Osteocyte (in vitro differentiated cells): ENCODE measurements around the gene TADA2B. TPM values are rescaled to one million over a fixed set of nuclear protein-coding genes. Genes with fewer than 3 reads are reported as not detected.

ENCODE experiments used
- DNase-seq: peaks from one replicate; pipeline ENCODE4 v3.0.0; 2021; ENCODE audit warnings: mixed read lengths; ENCODE audit not compliant: unreplicated experiment; ENCODE audit errors: extremely low spot score
- H3K27ac Mint-ChIP-seq: one replicate; pipeline ENCODE4 v1.8.0; 2021; ENCODE audit warnings: mild to moderate bottlenecking, mixed read lengths; ENCODE audit not compliant: unreplicated experiment
- H3K27me3 Mint-ChIP-seq: one replicate; pipeline ENCODE4 v1.8.0; 2021; ENCODE audit warnings: mixed read lengths; ENCODE audit not compliant: unreplicated experiment
- H3K36me3 Mint-ChIP-seq: one replicate; pipeline ENCODE4 v1.8.0; 2021; ENCODE audit warnings: mixed read lengths; ENCODE audit not compliant: unreplicated experiment
- H3K4me1 Mint-ChIP-seq: one replicate; pipeline ENCODE4 v1.8.0; 2021; ENCODE audit warnings: mixed read lengths; ENCODE audit not compliant: unreplicated experiment
- H3K4me3 Mint-ChIP-seq: one replicate; pipeline ENCODE4 v1.8.0; 2021; ENCODE audit warnings: mild to moderate bottlenecking, moderate library complexity, mixed read lengths; ENCODE audit not compliant: unreplicated experiment
- H3K9me3 Mint-ChIP-seq: one replicate; pipeline ENCODE4 v1.8.0; 2021; ENCODE audit warnings: mixed read lengths; ENCODE audit not compliant: unreplicated experiment
- total RNA-seq: library from RNA; stranded (reverse); gene quantifications from 2 replicates; pipeline ENCODE4 v1.2.1, GENCODE V29; 2021
- TF ChIP-seq, protein P1 (sequence below): fragments of 200-600 bp; sonication (generic); IDR thresholded peaks from 2 replicates; pipeline ENCODE4 v1.5.0; 2021; ENCODE audit warnings: antibody characterized with exemption, mild to moderate bottlenecking, moderate library complexity

Gene TADA2B
- total RNA-seq, 1 donor from 2014 or later: 21.4 TPM

DNA sequence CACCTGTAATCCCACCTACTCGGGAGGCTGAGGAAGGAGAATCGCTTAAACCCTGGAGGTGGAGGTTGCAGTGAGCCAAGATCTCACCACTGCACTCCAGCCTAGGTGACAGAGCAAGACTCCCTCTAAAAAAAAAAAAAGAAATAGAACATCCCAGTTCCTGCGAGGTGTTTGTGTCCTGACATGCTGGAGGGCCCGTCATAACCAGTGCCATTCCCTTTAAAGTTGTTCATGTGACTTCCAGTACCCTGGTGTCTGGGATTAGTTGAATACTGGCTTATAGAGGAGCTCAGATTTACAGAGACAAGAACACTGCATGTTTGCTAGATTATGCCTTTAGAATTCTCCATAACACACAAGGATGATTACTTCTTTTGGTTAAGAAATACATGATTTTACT is 37.6 kb upstream of the TADA2B start:
- H3K4me1 Mint-ChIP-seq: no peaks in the 10 kb centered on the region
- no peak overlapping the region for H3K27ac Mint-ChIP-seq
- H3K36me3 Mint-ChIP-seq: peaks cover 37% of the 10 kb centered on the region

DNA sequence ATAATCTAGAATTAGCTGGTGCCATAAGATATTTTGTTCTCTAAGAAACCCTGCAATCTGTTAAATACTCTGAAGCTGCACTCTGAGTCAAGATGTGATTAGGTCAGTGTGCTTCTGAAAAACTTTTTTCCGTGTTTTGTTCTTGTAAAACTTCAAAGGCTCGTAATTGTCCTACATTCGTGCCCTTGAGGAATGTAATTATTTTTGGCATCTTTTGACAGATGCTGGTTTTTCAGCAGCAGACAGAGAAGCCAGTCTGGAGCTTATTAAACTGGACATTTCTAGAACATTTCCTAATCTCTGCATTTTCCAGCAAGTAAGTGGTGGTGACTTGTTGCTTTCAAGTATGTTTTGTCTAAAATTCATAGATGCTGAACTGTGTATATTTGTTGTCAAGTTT is 36.8 kb upstream of the TADA2B start:
- Mint-ChIP-seq H3K36me3 (peaks cover 33% of the 10 kb centered on the region), H3K4me3 (no peak overlapping the region), H3K27me3 (no peaks in the 10 kb centered on the region), H3K27ac (no peak overlapping the region), H3K4me1 (no peaks in the 10 kb centered on the region), H3K9me3 (no peaks in the 10 kb centered on the region)
- no peak for DNase-seq
- TF ChIP-seq, protein P1, sequence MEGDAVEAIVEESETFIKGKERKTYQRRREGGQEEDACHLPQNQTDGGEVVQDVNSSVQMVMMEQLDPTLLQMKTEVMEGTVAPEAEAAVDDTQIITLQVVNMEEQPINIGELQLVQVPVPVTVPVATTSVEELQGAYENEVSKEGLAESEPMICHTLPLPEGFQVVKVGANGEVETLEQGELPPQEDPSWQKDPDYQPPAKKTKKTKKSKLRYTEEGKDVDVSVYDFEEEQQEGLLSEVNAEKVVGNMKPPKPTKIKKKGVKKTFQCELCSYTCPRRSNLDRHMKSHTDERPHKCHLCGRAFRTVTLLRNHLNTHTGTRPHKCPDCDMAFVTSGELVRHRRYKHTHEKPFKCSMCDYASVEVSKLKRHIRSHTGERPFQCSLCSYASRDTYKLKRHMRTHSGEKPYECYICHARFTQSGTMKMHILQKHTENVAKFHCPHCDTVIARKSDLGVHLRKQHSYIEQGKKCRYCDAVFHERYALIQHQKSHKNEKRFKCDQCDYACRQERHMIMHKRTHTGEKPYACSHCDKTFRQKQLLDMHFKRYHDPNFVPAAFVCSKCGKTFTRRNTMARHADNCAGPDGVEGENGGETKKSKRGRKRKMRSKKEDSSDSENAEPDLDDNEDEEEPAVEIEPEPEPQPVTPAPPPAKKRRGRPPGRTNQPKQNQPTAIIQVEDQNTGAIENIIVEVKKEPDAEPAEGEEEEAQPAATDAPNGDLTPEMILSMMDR: no peak

More for the DNA sequence above, 37.6 kb upstream of the TADA2B start:
- DNase-seq: no peak
- no peaks in the 10 kb centered on the region for H3K9me3 Mint-ChIP-seq
- no peak overlapping the region for H3K4me3 Mint-ChIP-seq
- no peaks in the 10 kb centered on the region for H3K27me3 Mint-ChIP-seq
- TF ChIP-seq, protein P1: no peak

DNA sequence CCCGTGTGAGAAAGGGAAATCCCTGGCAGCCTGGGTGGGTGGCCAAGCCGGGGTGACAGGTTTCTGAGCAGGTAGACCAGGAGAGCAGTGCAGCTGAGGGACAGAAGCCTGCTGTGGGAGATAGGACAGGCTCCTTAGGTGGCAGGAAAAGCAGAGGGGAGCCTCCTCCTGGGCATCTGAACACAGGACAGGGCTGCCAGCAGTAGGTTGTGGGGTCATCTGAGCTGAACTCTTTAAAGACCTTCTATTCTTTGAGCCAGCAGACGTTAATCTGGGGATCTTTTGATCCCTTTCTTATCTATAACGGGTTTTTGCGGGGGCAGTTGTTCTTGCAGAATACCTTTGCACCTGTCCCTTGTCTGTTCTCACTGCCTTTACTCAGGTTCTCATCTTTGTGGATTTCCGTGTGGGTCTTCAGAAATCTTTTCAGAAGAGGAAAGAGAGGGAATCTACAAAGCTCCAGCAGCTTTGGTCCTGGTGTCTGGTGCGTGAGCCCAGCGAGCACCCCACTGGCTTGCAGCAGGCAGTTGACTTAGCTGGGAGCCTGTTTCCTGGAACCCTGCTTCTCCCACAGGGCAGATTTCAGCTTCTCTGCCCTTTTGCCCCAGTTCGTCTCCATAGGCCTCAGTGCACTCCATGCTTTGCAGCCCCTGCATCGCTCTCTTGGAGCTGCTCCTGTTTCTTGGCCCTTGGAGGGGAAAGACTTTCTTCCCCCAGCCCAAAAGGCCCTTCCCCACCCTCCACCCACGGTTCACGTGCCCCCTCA is 35.8 kb upstream of the TADA2B start:
- TF ChIP-seq, protein P1: no peak
- Mint-ChIP-seq H3K4me1 (no peaks in the 10 kb centered on the region), H3K27me3 (no peaks in the 10 kb centered on the region), H3K4me3 (no peak overlapping the region), H3K36me3 (peaks cover 24% of the 10 kb centered on the region), H3K9me3 (no peaks in the 10 kb centered on the region), H3K27ac (no peak overlapping the region)
- DNase-seq: no peak

DNA sequence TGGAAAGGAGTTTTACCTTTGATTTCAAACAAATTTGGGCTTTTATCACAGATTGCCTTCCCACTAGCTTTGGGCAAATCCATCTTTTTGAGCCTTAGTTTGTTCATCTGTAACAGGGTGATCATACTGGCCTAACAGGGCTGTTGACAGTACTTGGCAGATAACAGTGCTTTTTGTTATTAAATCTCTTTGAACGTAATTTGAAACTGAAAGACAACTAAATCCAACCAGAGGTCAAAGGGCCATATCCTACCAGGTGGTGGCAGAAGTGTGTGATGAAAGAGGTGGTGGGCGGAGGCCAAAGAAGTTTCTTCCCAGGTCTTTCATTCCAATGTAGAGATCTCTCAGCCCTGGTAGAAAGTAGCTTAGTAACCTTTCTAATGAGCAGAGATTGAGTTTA is 35.2 kb upstream of the TADA2B start:
- TF ChIP-seq, protein P1: no peak

DNA sequence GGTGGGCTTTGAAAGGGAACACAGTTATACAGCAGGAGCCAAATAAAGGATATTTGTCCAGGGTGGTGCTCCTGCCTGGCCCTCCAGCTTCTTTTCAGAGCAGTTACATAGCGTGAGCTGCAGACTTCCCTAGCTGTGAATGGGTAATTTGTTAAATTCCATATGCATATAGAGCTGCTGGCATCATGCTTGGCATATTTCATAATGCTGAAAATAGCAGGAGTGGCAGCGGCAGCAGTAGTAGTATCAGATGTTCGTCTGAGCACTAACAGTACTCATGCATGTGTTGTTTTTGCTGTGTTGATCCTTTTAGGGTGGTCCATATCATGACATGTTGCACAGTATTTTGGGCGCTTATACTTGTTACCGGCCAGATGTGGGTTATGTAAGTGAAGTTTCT is 33.6 kb upstream of the TADA2B start:
- H3K9me3 Mint-ChIP-seq: no peaks in the 10 kb centered on the region
- peaks cover 26% of the 10 kb centered on the region for H3K36me3 Mint-ChIP-seq
- H3K27ac Mint-ChIP-seq: no peak overlapping the region
- no peaks in the 10 kb centered on the region for H3K4me1 Mint-ChIP-seq
- no peak for DNase-seq
- H3K27me3 Mint-ChIP-seq: no peaks in the 10 kb centered on the region
- TF ChIP-seq, protein P1: no peak
- H3K4me3 Mint-ChIP-seq: no peak overlapping the region

More for the DNA sequence above, 35.2 kb upstream of the TADA2B start:
- no peaks in the 10 kb centered on the region for H3K27me3 Mint-ChIP-seq
- no peak overlapping the region for H3K4me3 Mint-ChIP-seq
- DNase-seq: no peak
- no peaks in the 10 kb centered on the region for H3K4me1 Mint-ChIP-seq
- no peak overlapping the region for H3K27ac Mint-ChIP-seq
- H3K9me3 Mint-ChIP-seq: no peaks in the 10 kb centered on the region
- peaks cover 24% of the 10 kb centered on the region for H3K36me3 Mint-ChIP-seq
